ENCODE data around the gene SGCD.

Gene SGCD

GRCh38 chr5:156421798-156422197 lies 94.8 kb downstream of the SGCD start:
- Mint-ChIP-seq H3K9me3 (peaks cover 5% of the 10 kb centered on the region), H3K36me3 (ENCODE audit: low read depth) (no peaks in the 10 kb centered on the region), H3K4me3 (no peak overlapping the region), H3K4me1 (no peaks in the 10 kb centered on the region), H3K27ac (no peak overlapping the region), H3K27me3 (ENCODE audit: low read depth, poor library complexity) (no peaks in the 10 kb centered on the region)
- DNase-seq, result no peak
- TF ChIP-seq CTCF (IDR thresholded peaks at IDR 0.05), result no peak

GRCh38 chr5:156423597-156423996 lies 96.6 kb downstream of the SGCD start:
- no peaks in the 10 kb centered on the region for H3K4me1 Mint-ChIP-seq
- H3K27ac Mint-ChIP-seq, result no peak overlapping the region
- no peak for TF ChIP-seq CTCF (IDR thresholded peaks at IDR 0.05)
- H3K36me3 Mint-ChIP-seq (ENCODE audit: low read depth), result no peaks in the 10 kb centered on the region
- DNase-seq, result no peak
- no peaks in the 10 kb centered on the region for H3K27me3 Mint-ChIP-seq (ENCODE audit: low read depth, poor library complexity)
- H3K9me3 Mint-ChIP-seq, result peaks cover 12% of the 10 kb centered on the region
- H3K4me3 Mint-ChIP-seq, result no peak overlapping the region

- DNase-seq, result no peak
- Mint-ChIP-seq H3K9me3 (peaks cover 27% of the 10 kb centered on the region), H3K4me3 (no peak overlapping the region), H3K27ac (no peak overlapping the region), H3K4me1 (no peaks in the 10 kb centered on the region), H3K36me3 (ENCODE audit: low read depth) (no peaks in the 10 kb centered on the region), H3K27me3 (ENCODE audit: low read depth, poor library complexity) (peaks cover 4% of the 10 kb centered on the region)
- TF ChIP-seq CTCF (IDR thresholded peaks at IDR 0.05), result no peak
Observed at GRCh38 chr5:156427315-156427714, 100.4 kb downstream of the SGCD start.

GRCh38 chr5:156431956-156432829 lies 105.2 kb downstream of the SGCD start:
- no peak for TF ChIP-seq CTCF (IDR thresholded peaks at IDR 0.05)
- H3K27me3 Mint-ChIP-seq (ENCODE audit: low read depth, poor library complexity), result peaks cover 9% of the 10 kb centered on the region
- DNase-seq, result no peak
- H3K4me3 Mint-ChIP-seq, result no peak overlapping the region
- peaks cover 19% of the 10 kb centered on the region for H3K9me3 Mint-ChIP-seq
- H3K27ac Mint-ChIP-seq, result no peak overlapping the region
- H3K4me1 Mint-ChIP-seq, result no peaks in the 10 kb centered on the region
- no peaks in the 10 kb centered on the region for H3K36me3 Mint-ChIP-seq (ENCODE audit: low read depth)

- Mint-ChIP-seq H3K4me1 (no peaks in the 10 kb centered on the region), H3K36me3 (ENCODE audit: low read depth) (no peaks in the 10 kb centered on the region), H3K27me3 (ENCODE audit: low read depth, poor library complexity) (peaks cover 9% of the 10 kb centered on the region), H3K9me3 (peaks cover 15% of the 10 kb centered on the region), H3K27ac (no peak overlapping the region), H3K4me3 (no peak overlapping the region)
- no peak for DNase-seq
- no peak for TF ChIP-seq CTCF (IDR thresholded peaks at IDR 0.05)
Observed at GRCh38 chr5:156432830-156433105, 105.8 kb downstream of the SGCD start.

GRCh38 chr5:156434471-156434870 lies 107.5 kb downstream of the SGCD start:
- H3K27ac Mint-ChIP-seq, result no peak overlapping the region
- H3K4me1 Mint-ChIP-seq, result no peaks in the 10 kb centered on the region
- peaks cover 9% of the 10 kb centered on the region for H3K27me3 Mint-ChIP-seq (ENCODE audit: low read depth, poor library complexity)
- no peak overlapping the region for H3K4me3 Mint-ChIP-seq
- no peak for DNase-seq
- TF ChIP-seq CTCF (IDR thresholded peaks at IDR 0.05), result no peak
- H3K9me3 Mint-ChIP-seq, result peaks cover 10% of the 10 kb centered on the region
- H3K36me3 Mint-ChIP-seq (ENCODE audit: low read depth), result no peaks in the 10 kb centered on the region
